ENCODE data around the gene PPP1R12C.

- TF ChIP-seq CTCF (IDR thresholded peaks at IDR 0.05) (no peak), EP300 (IDR thresholded peaks at IDR 0.05) (no peak), POLR2A (IDR thresholded peaks at IDR 0.05) (no peak)
Observed at GRCh38 chr19:55041627-55042343, 75.7 kb downstream of the PPP1R12C start.

Data from tibial nerve (tissue), 4 donors.